Embryonic facial prominence (tissue), 1 donor: ENCODE results near the gene ZHX3.
"Not testable (repeated sequence)": the region's sequence is repeated elsewhere in the genome, so short reads cannot be mapped to it uniquely, and the experiment has no call there.

Experiments
- DNase-seq: peaks from one replicate; pipeline ENCODE4 v3.0.0-alpha.2; 2016; ENCODE audit errors: extremely low spot score

Gene ZHX3

GRCh38 chr20:41334443-41335421 is 17.2 kb upstream of the ZHX3 start:
- DNase-seq = no peak

- DNase-seq = no peak
Observed at GRCh38 chr20:41334036-41334435, 16.5 kb upstream of the ZHX3 start.

DNA sequence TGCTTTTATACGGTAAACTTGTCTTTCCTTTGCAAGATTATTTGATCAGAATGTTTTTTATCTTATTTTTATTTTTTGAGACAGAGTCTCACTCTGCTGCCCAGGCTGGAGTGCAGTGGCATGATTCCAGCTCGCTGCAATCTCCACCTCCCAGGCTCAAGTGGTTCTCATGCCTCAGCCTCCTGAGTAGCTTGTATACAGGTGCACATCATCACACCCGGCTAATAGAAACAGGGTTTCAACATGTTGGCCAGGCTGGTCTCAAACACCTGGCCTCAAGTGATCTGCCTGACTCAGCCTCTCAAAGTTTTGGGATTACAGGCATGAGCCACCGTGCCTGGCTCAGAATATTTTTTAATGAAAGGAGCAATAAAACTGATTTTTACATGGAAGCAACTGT is 14.2 kb upstream of the ZHX3 start:
- no peak for DNase-seq

DNA sequence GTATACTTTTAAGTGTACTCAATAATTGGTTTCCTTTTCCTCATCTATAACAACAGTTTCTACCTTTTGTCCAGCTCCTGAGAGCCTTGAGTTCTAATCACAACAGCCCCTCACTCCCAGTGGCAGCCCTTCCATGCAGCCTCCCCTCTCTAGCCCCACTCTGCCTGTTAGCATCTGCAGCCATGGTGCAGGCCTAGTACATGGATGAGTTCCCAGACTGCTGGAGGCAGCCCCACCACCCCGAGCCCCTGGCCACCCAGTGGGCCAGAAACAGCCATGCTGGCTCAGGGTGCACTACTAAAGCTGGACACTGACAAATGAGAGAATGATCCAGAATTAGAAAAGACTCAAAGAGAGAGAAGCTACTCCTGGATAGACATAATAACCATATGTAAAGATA is 13.4 kb upstream of the ZHX3 start:
- no peak for DNase-seq

DNA sequence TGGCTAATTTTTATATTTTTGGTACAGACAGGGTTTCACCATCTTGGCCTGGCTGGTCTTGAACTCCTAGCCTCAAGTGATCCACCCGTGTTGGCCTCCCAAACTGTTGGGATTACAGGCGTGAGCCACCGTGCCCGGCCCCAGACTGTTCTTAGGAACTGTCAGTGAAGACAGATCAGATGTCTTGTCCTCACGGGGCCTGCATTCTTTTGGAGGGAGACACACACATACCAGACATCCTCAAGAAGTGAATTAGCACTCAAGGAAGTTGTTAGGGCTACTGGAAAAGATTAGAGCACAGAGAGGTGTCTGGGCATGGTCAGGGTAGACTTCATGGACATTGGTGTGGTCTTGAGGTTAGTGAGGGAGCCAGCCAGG is 12.8 kb upstream of the ZHX3 start:
- DNase-seq = no peak

DNA sequence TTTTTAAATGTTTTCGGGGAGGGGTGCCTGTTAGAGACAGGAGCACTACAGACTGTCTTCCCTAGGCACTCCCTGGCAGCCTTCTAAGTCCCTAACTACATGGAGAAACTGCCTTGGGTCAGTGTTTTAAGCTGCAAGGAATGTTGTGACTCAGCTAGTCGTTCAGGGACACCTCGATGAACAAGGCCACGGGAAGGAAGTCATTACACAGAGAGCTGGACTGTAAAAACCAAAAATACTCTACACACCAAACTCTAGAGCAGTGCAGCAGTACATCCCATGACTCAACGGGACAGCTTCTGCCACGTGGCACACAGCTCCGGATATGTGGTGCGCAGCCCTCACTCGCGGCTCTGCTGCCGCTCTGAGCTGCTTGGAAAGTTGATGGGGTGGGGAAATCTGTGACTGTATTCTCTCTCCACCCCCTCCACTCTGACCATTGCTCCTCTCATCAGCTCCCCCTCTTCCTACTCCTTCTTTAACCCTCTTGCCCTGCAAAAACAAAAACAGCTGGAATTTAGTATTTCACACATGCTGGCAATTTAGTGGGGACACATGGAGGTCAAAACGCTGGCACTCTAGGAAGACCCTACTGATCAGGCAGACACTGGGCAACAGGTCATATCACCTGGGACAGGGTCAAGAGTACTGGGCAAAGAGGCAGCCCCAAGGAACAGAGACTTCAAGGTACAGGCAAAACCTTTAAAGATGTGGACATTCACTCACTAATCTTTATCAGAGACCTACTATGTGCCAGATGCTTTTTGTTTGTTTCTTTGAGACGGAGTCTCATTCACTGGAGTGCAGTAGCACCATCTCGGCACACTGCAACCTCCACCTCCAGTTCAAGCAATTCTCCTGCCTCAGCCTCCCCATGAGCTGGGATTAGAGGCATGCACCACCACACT is 12.2 kb upstream of the ZHX3 start:
- DNase-seq = no peak

GRCh38 chr20:41327178-41327577 is 9.6 kb upstream of the ZHX3 start:
- DNase-seq = no peak

GRCh38 chr20:41320976-41321375 is 3.4 kb upstream of the ZHX3 start:
- no peak for DNase-seq

GRCh38 chr20:41320441-41320840 is 2.9 kb upstream of the ZHX3 start:
- DNase-seq = no peak

- DNase-seq = no peak
Observed at GRCh38 chr20:41318271-41318649, 729 bp upstream of the ZHX3 start.

- no peak for DNase-seq
Observed at GRCh38 chr20:41316602-41317545, 657 bp downstream of the ZHX3 start.

GRCh38 chr20:41316051-41316450 is 1.5 kb downstream of the ZHX3 start:
- DNase-seq = no peak

DNA sequence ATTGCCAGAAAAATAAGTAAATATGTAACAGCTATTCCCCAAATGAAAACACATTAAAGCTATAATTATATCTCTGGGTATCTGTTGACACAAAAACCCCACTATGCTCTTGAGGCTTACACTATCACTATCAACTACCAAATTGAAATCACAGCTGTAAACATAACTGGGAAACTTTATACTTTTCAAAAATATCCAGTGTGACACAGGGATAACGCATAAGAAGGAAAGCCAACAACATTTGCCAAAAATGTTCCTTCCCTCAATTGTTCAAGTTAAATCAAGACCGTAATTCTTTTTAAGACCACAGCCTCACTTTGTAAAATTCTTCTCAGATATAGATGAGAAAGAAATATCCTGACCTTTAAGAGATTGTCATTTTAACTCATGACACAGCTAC is 3.1 kb downstream of the ZHX3 start:
- DNase-seq = no peak

DNA sequence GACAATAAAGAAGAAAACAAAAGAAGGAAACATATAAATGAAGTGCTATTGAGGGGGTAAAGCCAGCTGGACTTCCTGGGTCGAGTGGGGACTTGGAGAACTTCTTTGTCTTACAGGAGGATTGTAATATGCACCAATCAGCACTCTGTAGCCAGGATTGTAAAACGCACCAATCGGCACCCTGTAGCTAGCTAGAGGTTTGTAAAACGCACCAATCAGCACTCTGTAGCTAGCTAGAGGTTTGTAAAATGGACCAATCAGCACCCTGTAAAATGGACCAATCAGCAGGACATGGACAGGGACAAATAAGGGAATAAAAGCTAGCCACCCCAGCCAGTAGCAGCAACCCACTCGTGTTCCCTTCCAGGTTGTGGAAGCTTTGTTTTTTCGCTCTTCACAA is 5.5 kb downstream of the ZHX3 start:
- not testable (repeated sequence) for DNase-seq

- no peak for DNase-seq
Observed at GRCh38 chr20:41309817-41310216, 7.7 kb downstream of the ZHX3 start.

- DNase-seq = no peak
Observed at GRCh38 chr20:41308726-41309413, 8.7 kb downstream of the ZHX3 start.

GRCh38 chr20:41308290-41308711 is 9.2 kb downstream of the ZHX3 start:
- DNase-seq = no peak

GRCh38 chr20:41307021-41307420 is 10.5 kb downstream of the ZHX3 start:
- no peak for DNase-seq

DNA sequence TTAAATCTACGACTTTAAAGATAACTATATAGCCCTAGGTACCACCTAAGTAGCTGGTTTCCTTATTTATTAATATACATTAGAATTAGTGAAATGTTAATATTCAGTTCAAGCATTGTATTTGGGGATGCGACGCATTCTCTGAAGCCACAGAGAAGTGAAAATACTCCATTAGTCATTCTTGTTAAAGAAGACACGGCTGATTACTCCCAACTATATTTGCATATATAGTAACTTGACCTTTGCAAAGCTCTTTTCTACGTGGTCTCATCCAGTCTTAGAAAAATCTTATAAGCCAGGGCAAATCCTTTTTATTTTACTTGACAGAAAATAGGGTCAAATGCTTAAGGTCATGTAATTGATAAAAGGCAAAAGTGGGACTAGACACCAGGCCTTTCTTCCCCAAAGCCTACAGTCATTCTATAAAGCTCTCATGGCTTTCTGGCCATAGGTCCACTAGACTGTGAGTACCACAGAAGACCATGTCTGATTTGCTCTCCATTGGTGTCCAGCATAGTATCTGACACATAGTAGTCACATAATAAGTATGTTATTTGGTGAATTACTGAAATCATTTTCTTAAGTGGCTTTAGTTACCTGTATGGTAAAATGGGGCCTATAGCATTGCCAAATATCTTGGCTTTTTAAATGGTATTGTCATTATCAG is 11.3 kb downstream of the ZHX3 start:
- DNase-seq = no peak

- DNase-seq = no peak
Observed at GRCh38 chr20:41304424-41305079, 13.0 kb downstream of the ZHX3 start.
